Smooth muscle cell of the brain vasculature (primary cell): ENCODE data around the gene TMEM221.
A peak's percentile ranks its signal among the peaks of the same experiment; 100 is the strongest.

ENCODE experiments used
- DNase-seq: peaks from one replicate; pipeline ENCODE4 v3.0.0-alpha.2; 2012; ENCODE audit warnings: low read depth, low spot score

TMEM221 gene

DNA sequence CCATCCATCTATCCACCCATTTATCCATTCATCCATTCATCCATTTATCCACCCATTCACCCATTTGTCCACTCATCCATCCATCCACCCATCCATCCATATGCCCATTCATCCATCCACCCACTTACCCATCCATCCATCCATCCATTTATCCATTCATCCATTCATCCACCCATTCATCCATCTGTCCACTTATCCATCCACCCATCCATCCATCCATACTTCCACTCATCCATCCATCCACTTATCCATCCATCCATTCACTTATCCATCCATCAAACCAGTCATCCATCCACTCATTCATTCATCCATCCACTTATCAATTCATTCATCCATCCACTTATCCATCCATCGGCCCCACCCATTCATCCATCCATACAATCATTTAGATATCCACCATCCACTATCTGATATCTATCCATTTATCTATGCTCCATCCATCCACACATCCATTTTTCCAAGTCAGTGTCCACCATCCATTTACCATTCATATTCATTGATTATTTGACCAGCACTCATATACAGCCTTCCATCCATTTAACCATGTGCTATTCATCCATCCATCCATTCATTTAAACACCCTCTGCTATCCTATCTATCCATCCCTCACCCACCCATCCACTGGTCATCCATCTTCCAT lies 2.8 kb downstream of the TMEM221 start:
- DNase-seq, result no peak

DNA sequence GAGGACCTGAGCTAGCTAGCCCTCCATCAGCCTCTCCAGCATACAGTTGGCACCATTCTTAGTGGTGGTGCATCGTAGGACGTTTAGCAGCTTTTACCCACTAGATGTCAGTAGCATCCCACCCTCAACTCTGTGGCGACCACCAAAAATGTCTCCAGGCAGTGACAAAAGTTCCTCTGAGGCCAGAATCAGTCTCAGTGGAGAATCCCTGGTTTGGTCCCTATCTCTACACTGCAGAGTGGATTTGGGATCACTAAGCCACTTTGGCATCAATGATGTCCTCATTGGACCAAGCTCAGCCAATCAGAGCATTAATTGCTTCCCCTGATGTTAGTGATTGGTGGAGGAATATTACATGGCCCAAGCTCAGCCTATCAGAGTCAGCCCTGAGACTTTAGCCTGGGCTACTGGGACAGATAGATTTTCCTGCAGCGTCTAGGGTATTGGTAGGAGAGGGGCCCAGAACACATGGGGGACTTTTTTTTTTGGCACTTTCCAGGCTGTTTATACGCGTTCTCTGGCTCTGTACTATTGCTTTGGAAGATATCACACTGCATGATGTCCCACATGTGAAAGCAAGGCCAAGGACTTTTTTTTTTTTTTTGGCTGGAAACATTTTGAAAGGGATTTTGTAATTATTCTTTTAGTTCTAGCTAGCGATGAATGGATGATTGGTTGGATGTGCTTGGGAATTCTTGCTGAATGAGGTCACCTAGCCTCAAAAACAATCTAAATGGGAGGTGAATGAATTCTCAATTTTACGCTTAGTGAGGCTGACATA lies 7.0 kb downstream of the TMEM221 start:
- DNase-seq, result no peak

DNA sequence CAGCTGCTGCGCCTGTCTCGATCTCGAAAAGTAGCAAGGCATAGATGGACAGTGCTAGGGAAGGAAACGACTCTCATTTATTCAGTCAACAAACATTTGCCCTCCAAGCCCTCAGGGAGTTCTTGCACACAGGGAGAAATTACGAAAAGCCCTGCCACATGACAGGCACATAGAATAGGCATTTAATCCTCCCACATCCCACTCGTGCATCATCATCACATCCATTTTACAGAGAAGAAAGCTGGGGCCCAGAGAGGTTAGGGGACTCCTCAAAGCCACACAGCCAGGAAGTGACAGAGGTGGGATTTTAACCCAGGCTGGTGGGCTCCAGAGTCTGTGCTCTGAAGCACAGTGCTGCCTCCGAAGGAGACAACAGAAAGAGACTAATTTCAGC lies 11.6 kb downstream of the TMEM221 start:
- DNase-seq, result no peak

DNA sequence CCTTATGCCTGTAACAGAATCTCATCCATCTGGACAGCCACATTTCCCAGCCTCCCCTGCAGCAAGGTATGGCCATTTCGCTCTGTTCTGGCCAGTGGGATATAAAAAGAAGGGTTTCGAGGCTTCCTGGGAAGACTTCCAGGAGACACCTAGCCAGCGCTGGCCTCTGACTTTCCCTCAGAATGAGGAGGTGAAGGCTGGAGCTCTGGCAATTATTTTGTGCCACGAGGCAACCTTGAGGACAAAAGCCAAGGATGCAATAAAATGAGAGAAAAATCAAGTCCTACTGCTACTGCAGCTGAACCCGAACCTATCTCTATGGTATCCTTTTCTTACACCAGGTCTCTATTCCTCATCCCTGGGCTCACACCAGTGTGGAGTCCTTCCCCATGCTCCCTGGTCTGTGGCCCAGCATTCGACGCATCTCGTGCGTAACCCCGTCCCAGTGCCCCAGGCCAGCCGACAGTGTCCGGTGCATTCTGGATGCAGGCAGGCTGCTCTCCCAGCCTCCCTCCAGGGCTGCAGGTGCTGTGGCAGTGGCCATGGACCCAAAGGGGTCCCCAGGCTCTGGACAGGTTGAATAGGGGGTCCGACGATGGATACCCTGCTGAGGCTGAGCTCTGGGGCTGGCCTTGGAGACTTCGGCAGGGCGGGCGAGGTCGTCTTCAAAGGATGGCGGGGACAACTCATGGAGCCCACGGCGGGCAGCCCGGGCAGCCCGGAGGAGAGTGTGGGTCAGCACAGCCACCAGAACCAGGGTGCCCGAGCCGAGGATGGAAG lies 12.2 kb downstream of the TMEM221 start:
- no peak for DNase-seq

DNA sequence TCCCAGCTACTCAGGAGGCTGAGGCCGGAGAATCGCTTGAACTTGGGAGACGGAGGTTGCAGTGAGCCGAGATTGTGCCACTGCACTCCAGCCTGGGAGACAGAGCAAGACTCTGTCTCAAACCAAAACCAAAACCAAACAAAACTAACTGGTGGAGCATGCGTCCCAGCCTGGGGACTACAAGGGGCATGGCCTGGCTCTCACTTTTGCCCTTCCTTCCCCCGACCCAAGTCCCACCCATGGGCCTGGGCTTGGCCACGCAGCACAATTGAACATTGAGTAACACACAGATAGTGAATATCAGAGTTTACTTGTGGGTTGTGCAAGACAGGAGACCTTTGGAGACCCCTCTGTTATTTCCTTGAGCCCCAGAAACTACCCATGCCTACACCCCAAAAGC lies 13.2 kb downstream of the TMEM221 start:
- DNase-seq, result no peak

DNA sequence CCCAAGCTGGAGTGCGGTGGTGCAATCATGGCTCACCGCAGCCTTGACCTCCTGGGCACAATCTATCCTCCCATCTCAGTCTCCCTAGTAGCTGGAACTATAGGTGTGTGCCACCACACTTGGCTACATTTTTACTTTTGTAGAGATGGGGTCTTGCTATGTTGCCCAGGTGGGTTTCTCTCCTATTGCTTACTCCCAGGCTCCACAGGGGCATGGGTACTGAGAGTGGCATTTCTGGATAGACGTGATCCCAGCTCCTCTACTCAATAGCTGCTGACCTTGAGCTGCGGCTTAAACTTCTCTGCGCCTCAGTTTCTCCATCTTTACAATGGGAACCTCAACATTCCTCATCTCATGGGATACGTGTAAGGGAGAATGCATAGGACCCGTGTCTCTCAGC lies 17.1 kb downstream of the TMEM221 start:
- no peak for DNase-seq

DNA sequence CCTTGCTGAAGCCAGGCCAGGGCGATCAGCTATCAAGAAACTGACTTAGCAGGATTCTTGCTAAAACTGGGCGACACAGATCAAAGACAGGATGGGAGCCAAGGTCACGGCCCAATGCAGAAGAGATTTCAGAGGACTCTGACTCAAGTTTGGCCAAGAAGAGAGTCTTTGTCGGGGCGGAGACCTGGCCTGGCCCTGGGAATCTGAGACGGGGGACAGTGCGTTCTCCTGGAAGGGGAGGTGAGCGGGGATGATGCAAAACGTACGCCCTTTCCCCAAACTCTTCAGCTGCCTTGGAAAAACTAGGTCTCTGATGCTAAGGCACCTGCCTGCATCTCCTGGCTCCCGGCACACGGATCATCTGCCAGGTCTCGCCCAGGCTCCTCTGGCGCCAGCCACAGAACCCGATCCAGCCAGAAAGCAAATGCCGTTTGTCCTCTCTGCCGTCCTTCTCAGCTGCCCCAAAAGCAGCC lies 18.8 kb downstream of the TMEM221 start:
- DNase-seq, result no peak

DNA sequence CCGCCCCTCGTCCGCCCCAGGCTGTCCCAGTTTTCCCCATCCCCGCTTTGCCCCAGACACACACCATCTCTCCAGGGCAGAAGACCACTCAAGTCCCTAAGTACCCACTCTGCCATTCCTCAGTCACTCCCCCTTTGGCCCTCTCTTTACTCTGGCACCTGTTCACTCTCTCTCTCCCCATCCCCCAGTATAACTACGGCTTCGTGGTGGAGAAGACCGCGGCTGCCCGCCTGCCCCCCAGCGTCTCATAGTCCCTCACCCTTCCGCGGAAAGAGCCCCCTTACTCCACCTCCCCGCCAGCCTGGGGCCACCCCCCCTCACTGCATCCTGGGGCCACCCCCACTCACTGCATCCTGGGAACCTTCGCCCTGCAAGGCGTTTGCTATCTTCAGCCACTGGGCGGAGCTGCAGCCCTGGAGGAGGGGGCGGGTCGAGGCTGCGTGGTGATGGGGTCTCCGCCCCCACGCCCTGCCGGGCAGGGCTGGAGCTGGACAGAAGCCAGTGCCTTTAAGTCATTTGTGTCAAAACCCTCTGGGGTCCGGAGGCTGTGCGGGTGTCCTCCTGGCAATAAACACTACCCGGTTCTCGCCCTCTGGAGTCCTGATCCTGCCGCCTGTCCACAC lies 23.6 kb downstream of the TMEM221 start:
- DNase-seq, result no peak

DNA sequence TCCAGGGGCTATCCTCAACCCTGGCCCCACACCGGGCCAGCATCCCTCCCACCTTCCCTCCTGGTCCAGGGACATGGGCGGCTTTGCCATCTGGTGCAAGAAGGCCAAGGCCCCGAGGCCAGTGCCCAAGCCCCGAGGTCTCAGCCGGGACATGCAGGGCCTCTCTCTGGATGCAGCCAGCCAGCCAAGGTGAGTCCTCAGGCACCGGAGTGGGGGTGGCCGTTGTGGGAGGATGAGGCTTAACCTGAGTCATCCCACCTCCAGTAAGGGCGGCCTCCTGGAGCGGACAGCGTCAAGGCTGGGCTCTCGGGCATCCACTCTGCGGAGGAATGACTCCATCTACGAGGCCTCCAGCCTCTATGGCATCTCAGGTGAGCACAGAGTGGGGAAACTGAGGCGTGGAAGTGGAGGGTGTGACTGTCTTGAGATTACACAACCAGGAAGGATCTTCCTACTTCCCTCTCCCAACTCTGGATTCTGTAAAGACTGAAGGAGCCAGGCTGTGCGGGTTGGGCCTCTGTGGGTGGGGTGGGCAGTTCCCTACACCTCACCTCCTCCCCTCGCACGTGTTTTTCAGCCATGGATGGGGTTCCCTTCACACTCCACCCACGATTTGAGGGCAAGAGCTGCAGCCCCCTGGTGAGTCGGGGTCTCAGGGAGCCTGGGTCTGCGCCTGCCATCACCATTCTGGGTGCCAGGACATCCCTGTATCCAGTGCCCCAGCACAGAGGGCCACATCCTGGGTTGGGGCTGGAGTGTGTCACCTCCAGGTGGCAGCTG lies 24.8 kb downstream of the TMEM221 start:
- no peak for DNase-seq

DNA sequence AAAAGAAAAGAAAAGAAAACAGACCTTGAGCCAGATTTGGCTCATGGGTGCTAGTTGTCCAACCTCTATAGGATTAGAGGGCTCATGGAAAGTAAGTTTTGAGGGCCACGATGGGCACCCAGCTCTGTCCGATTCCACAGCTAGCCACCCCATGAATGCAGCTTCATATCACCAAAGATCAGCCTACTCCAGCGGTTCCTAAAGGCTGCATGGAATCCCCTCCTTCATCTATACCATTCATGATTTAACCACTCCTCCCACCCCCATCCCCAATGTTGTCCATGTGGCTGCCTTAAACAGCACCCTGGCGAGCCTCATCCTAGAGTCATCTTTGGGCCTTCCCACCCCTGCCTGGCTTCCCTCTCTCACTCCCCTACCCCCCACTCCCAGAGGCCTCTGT lies 26.5 kb downstream of the TMEM221 start:
- no peak for DNase-seq

DNA sequence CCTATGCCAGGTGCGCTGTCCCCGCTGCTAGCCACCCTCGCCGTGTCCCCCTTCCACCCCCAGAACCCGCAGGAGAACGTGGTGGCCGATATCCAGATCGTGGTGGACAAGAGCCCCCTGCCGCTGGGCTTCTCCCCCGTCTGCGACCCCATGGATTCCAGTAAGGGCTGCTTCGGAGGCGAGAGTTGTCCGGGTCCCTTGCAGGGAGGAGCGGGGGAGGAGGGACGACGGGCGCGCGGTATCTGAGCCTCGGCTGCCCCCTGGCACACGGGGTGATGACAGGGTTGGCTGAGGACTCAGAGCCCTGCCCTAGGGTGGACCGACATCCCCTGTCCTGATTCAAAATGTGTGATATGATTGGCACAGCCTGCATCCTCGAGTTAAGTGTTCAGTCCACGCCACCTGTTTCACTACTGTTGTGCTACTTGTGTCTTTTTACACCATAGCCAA lies 28.0 kb downstream of the TMEM221 start:
- no peak for DNase-seq

DNA sequence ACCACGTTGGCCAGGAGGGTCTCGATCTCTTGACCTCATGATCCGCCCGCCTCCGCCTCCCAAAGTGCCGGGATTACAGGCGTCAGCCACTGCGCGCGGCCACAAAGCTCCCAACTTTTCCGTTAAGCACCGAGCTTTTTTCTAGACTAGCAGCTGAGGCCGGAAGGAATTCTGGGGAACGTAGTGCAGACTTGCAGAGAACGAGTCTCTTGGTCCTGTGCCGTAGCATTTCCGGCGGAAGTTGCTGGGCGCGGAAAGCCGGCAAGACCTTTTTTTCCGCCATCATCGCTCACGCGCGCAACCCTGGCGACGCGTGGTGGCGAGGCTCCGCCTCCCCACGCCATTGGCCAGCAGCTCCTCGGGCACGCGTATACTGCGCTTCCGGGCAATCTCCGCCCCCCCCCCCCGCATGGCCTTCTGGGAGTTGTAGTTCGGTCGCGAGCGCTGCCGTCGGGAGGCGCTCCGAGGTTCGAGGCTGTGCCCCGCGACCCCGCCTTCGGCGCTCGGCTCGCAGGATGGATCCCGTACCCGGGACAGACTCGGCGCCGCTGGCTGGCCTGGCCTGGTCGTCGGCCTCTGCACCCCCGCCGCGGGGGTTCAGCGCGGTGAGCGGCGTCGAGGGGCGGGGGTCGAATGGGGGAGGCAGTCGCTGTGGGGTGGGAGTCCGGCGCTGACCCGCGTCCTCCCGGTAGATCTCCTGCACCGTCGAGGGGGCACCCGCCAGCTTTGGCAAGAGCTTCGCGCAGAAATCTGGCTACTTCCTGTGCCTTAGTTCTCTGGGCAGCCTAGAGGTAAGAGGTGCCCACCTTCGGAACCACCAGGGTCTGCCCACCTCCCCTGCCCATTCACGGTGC lies 28.6 kb downstream of the TMEM221 start, which contains the start of gene MVB12A:
Gene MVB12A, plus strand, starts transcription at position 427 of the 854 bp plus-strand sequence. Its CDS starts 89 bp downstream, at position 516.
- peak; percentile 99 for DNase-seq

DNA sequence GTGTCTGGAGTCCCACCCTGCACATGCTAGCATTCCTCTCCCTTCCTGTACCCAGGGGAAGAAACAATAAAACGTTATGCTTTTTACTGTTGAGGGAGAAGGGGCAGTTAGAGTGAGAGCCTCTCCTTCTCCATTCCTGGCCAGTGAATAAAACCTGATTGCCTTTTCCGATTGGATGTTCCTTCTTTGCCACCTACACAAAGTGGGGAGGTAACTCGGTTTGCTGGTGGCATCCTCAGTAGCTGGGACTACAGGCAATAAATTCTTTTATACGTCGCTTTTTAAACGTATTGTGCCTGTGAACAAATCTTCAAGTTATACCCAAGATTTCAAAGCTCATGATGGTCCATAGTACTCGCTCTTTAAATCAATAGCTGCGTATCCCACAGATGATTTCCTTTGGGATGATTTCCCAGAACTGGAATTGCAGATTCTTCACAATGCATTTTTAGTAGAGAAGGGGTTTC lies 29.3 kb downstream of the TMEM221 start:
- no peak for DNase-seq

DNA sequence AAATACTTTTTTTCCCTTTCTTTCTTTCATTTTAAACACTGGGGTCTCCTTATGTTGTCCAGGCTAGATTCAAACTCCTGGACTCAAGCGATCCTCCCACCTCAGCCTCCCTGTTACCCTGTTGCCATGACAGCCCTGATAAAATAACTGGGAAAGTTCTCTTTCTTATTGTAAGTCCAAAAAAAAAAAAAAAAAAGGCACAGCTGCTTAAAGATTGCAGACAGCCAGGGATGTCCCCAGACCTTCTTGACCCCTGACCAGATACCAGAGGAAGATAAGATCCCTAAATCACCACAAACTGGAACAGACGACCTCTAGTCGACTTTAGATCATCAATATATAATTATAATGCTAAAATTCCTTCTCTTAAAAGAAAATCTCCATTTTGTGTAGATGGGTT lies 29.8 kb downstream of the TMEM221 start:
- DNase-seq, result no peak

DNA sequence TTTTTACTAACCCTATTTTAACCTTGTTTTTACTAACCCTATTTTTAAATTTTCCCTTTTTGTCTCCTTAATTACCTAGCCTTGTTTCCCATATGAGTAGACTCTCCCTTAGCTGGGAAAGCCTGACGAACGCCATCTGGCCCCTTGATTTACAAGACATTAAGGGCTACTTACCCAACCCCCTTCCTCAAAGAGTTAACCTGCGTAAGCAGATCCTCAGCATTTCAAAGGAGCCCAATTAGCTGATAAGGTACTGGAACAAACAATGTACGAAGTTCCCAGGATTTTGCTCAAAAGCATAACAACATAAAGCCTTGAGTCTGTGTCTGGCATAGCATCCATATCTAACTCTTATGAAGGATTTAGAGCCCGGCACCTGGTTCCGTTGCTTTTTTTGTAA lies 33.3 kb downstream of the TMEM221 start:
- no peak for DNase-seq

DNA sequence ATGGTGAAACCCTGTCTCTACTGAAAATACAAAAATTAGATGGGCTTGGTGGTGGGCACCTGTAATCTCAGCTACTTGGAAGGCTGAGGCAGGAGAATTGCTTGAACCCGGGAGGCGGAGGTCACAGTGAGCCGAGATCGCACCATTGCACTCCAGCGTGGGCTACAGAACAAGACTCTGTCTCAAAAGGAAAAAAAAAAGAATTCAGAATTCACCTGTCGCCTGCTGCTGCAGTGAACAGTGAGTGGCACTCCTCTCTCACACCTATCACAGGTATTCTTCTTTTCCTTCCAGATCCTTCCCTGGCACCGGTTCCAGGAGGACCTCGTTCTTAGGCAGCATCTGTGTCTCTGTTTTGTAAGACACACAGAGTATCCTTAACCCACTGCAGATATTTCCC lies 34.4 kb downstream of the TMEM221 start:
- no peak for DNase-seq

DNA sequence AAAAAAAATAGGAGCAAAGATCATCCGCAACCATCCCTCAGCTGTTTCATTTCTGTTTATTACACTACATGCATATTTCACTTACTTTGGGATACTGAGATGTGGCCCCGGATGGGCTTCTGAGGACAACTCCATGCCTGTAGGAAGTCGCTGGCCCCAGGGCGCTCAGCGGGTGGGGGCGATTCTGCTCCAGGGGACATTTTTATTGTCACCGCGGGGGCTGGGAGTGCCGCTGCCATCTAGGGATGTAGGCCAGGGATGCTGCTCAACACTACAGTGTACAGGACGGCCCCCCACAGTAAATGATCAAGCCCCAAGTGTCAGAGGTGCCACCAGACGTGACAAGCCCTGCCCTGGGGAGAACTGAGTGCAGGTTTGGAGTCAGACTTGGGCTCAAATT lies 36.7 kb downstream of the TMEM221 start:
- no peak for DNase-seq

DNA sequence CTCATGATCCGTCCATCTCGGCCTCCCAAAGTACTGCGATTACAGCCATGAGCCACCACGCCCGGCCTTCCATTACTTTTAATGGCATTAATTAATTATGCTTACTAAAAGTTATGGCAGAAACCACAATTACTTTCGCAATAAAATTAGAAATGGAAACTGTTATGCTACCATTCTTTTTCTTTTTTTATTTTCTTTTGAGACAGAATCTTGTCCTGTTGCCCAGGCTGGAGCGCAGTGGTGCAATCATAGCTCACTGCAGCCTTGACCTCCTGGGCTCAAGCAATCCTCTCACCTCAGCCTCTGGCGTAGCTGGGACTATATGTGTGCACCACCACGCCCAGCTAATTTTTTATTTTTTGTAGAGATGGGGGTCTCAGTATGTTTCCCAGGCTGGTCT lies 38.5 kb downstream of the TMEM221 start:
- no peak for DNase-seq

DNA sequence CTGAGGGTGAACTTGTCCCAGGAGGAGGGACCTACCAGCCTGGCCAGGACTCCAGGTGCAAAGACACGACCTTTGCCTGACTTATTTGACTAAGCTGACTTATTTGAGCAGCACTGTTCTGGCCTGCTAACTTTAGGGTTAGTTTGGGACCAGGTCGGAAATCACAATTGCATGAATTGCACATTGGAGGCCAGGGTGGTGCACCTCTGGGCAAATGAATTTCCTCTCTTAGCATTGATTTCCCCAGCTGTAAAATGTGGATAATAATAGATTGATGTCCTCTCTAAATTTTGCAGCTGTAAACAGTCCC lies 41.6 kb downstream of the TMEM221 start:
- DNase-seq, result no peak
